GM23338 (cell line): Measurements from ENCODE around the gene ERF. TPM values are rescaled to one million over a fixed set of nuclear protein-coding genes. Genes with fewer than 3 reads are reported as not detected.

Experiments used
- ATAC-seq: fragments of 200-7000 bp; cut with Tn5 transposase; 3 replicates; pipeline ENCODE4 v1.9.1; 2020
- DNase-seq: peaks from one replicate; pipeline ENCODE4 v3.0.0-alpha.2; 2015; ENCODE audit warnings: low spot score
- H2AFZ ChIP-seq: fragments of 200-600 bp; sonication (generic); 2 replicates; pipeline ENCODE4 v1.8.0; 2016; ENCODE audit warnings: antibody characterized with exemption, mild to moderate bottlenecking, moderate library complexity
- H3F3A ChIP-seq: fragments of 200-600 bp; sonication (generic); replicated peaks from 2 replicates; pipeline ENCODE4 v1.8.0; 2017; ENCODE audit warnings: antibody characterized with exemption, mixed run types, low read depth
- H3K27ac ChIP-seq: fragments of 200-600 bp; sonication (generic); 2 replicates; pipeline ENCODE4 v1.6.1; 2016; ENCODE audit warnings: low read depth
- H3K27me3 ChIP-seq: fragments of 200-600 bp; sonication (generic); 2 replicates; pipeline ENCODE4 v1.8.0; 2016; ENCODE audit warnings: mild to moderate bottlenecking, mixed run types, moderate library complexity; ENCODE audit not compliant: insufficient read depth
- H3K36me3 ChIP-seq: fragments of 200-600 bp; sonication (generic); 2 replicates; pipeline ENCODE4 v1.8.0; 2016; ENCODE audit warnings: mild to moderate bottlenecking; ENCODE audit not compliant: insufficient read depth
- H3K4me1 ChIP-seq: fragments of 200-600 bp; sonication (generic); 2 replicates; pipeline ENCODE4 v1.8.0; 2016; ENCODE audit warnings: mild to moderate bottlenecking, moderate library complexity; ENCODE audit not compliant: insufficient read depth
- H3K4me2 ChIP-seq: fragments of 200-600 bp; sonication (generic); 2 replicates; pipeline ENCODE4 v1.7.1; 2017; ENCODE audit warnings: mixed run types
- H3K4me3 ChIP-seq: fragments of 200-600 bp; sonication (generic); 2 replicates; pipeline ENCODE4 v1.6.1; 2016; ENCODE audit warnings: mixed run types
- H3K79me2 ChIP-seq: fragments of 200-600 bp; sonication (generic); replicated peaks from 2 replicates; pipeline ENCODE4 v1.8.0; 2017; ENCODE audit warnings: mild to moderate bottlenecking; ENCODE audit not compliant: insufficient read depth
- H3K9me2 ChIP-seq: fragments of 200-600 bp; sonication (generic); 2 replicates; pipeline ENCODE4 v1.8.0; 2017; ENCODE audit not compliant: insufficient read depth
- H4K20me1 ChIP-seq: fragments of 200-600 bp; sonication (generic); replicated peaks from 2 replicates; pipeline ENCODE4 v1.8.0; 2017; ENCODE audit warnings: mild to moderate bottlenecking; ENCODE audit not compliant: insufficient read depth
- H3K27ac Mint-ChIP-seq: 2 replicates; pipeline ENCODE4 v1.8.0; 2020; ENCODE audit warnings: inconsistent platforms, mild to moderate bottlenecking, moderate library complexity, mixed read lengths
- H3K27me3 Mint-ChIP-seq: 3 replicates; pipeline ENCODE4 v1.8.0; 2022; ENCODE audit warnings: low read depth, mild to moderate bottlenecking, moderate library complexity, mixed read lengths, inconsistent platforms; ENCODE audit not compliant: insufficient read depth, poor library complexity
- H3K36me3 Mint-ChIP-seq: 3 replicates; pipeline ENCODE4 v1.8.0; 2021; ENCODE audit warnings: low read depth, mild to moderate bottlenecking, inconsistent platforms, moderate library complexity, mixed read lengths
- H3K4me1 Mint-ChIP-seq: 3 replicates; pipeline ENCODE4 v1.8.0; 2020; ENCODE audit warnings: mild to moderate bottlenecking, inconsistent platforms, mixed read lengths
- H3K4me3 Mint-ChIP-seq: 3 replicates; pipeline ENCODE4 v1.8.0; 2021; ENCODE audit warnings: moderate library complexity, mild to moderate bottlenecking, inconsistent platforms, mixed read lengths
- H3K9me3 Mint-ChIP-seq: 3 replicates; pipeline ENCODE4 v1.8.0; 2020; ENCODE audit warnings: moderate library complexity, mild to moderate bottlenecking, inconsistent platforms, mixed read lengths
- CREB1 ChIP-seq: fragments of 250-450 bp; sonication (Bioruptor Pico); IDR thresholded peaks from 2 replicates; pipeline ENCODE4 v1.5.0; 2020; ENCODE audit warnings: low read depth, mild to moderate bottlenecking, moderate library complexity
- EZH2 ChIP-seq: fragments of 200-600 bp; sonication (generic); IDR thresholded peaks from one replicate; pipeline ENCODE4 v1.8.0; 2017; ENCODE audit warnings: antibody characterized with exemption, mild to moderate bottlenecking, low read depth; ENCODE audit not compliant: unreplicated experiment
- EZH2phosphoT487 ChIP-seq: fragments of 200-600 bp; sonication (generic); IDR thresholded peaks from one replicate; pipeline ENCODE4 v1.8.1; 2018; ENCODE audit warnings: antibody characterized with exemption; ENCODE audit not compliant: unreplicated experiment
- JUNB ChIP-seq: IDR thresholded peaks from one replicate; pipeline ENCODE4 v1.6.1; 2016; ENCODE audit warnings: antibody characterized with exemption; ENCODE audit not compliant: unreplicated experiment
- NANOG ChIP-seq: IDR thresholded peaks from 2 replicates; pipeline ENCODE4 v1.6.1; 2016; ENCODE audit warnings: antibody characterized with exemption, borderline replicate concordance
- POLR2AphosphoS5 ChIP-seq: IDR thresholded peaks from 2 replicates; pipeline ENCODE4 v1.6.1; 2016; ENCODE audit warnings: antibody characterized with exemption, low read depth
- STAT1 ChIP-seq: IDR thresholded peaks from one replicate; pipeline ENCODE4 v1.6.1; 2016; ENCODE audit warnings: antibody characterized with exemption; ENCODE audit not compliant: unreplicated experiment
- ZNF331 ChIP-seq: fragments of 250-450 bp; sonication (Bioruptor Pico); IDR thresholded peaks from 2 replicates; pipeline ENCODE4 v1.5.0; 2020; ENCODE audit warnings: low read depth, mild to moderate bottlenecking, moderate library complexity
- polyA plus RNA-seq: library from polyadenylated mRNA; unstranded; fragments of >200 nt; fragmentation: Nextera tagmentation; extraction: Ambion mirVana; gene quantifications from 2 replicates; pipeline ENCODE4 v1.2.1, GENCODE V29; 2016
- total RNA-seq: library from RNA; depleted of rRNA; stranded (reverse); fragments of >200 nt; shearing (Covaris generic); gene quantifications from 2 replicates; pipeline ENCODE4 v1.2.3, GENCODE V29; 2014
- TF ChIP-seq, protein P1 (sequence below): IDR thresholded peaks from one replicate; pipeline ENCODE4 v1.6.1; 2018; ENCODE audit warnings: antibody characterized with exemption; ENCODE audit not compliant: unreplicated experiment
- TF ChIP-seq, protein P2 (sequence below): IDR thresholded peaks from 2 replicates; pipeline ENCODE4 v1.6.1; 2016; ENCODE audit warnings: antibody characterized with exemption
- TF ChIP-seq, protein P3 (sequence below), 2 experiments: fragments of 200-600 bp in 1 of 2; sonication (generic) in 1 of 2; conservative IDR thresholded peaks; 2 replicates each; pipeline versions ENCODE4 v1.5.1 to v1.6.1; 2016 to 2017; ENCODE audit warnings: antibody characterized with exemption in 2 of 2, low read depth in 2 of 2, mild to moderate bottlenecking in 2 of 2, moderate library complexity in 1 of 2

ERF gene
- total and polyA plus RNA-seq, 2 experiments from 2014 or later, result 29.4 to 49.4 TPM

DNA sequence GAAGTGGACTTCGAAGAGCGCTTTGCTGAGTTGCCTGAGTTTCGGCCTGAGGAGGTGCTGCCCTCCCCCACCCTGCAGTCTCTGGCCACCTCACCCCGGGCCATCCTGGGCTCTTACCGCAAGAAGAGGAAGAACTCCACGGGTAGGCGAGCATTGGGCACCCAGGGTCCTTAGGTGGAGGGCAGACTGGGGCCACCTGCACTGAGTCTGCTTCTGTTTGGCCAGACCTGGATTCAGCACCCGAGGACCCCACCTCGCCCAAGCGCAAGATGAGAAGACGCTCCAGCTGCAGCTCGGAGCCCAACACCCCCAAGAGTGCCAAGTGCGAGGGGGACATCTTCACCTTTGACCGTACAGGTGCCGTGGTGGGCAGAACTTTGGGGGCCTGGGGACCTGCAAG is 39.0 kb upstream of the ERF start:
- no peak overlapping the region for H2AFZ ChIP-seq
- Mint-ChIP-seq H3K9me3 (no peaks in the 10 kb centered on the region), H3K4me1 (peaks cover 23% of the 10 kb centered on the region), H3K36me3 (peaks cover 38% of the 10 kb centered on the region), H3K27ac (no peak overlapping the region), H3K4me3 (no peak overlapping the region), H3K27me3 (peaks cover 12% of the 10 kb centered on the region)
- H3K4me1 ChIP-seq, result peaks cover 6% of the 10 kb centered on the region; the same call in 1 of the 2 replicates
- no peak for DNase-seq
- no peak overlapping the region for H3K4me3 ChIP-seq
- peaks cover 21% of the 10 kb centered on the region for H3F3A ChIP-seq
- H3K36me3 ChIP-seq, result no peaks in the 10 kb centered on the region; the same call in 1 of the 2 replicates
- no peak overlapping the region for H3K27ac ChIP-seq
- no peak for ATAC-seq
- H3K27me3 ChIP-seq, result no peaks in the 10 kb centered on the region
- H3K79me2 ChIP-seq, result no peaks in the 10 kb centered on the region
- TF ChIP-seq CREB1 (no peak), POLR2AphosphoS5 (no peak), EZH2phosphoT487 (no peak), NANOG (no peak), STAT1 (no peak), ZNF331 (no peak)
- TF ChIP-seq, protein P1, sequence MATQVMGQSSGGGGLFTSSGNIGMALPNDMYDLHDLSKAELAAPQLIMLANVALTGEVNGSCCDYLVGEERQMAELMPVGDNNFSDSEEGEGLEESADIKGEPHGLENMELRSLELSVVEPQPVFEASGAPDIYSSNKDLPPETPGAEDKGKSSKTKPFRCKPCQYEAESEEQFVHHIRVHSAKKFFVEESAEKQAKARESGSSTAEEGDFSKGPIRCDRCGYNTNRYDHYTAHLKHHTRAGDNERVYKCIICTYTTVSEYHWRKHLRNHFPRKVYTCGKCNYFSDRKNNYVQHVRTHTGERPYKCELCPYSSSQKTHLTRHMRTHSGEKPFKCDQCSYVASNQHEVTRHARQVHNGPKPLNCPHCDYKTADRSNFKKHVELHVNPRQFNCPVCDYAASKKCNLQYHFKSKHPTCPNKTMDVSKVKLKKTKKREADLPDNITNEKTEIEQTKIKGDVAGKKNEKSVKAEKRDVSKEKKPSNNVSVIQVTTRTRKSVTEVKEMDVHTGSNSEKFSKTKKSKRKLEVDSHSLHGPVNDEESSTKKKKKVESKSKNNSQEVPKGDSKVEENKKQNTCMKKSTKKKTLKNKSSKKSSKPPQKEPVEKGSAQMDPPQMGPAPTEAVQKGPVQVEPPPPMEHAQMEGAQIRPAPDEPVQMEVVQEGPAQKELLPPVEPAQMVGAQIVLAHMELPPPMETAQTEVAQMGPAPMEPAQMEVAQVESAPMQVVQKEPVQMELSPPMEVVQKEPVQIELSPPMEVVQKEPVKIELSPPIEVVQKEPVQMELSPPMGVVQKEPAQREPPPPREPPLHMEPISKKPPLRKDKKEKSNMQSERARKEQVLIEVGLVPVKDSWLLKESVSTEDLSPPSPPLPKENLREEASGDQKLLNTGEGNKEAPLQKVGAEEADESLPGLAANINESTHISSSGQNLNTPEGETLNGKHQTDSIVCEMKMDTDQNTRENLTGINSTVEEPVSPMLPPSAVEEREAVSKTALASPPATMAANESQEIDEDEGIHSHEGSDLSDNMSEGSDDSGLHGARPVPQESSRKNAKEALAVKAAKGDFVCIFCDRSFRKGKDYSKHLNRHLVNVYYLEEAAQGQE, result no peak
- TF ChIP-seq, protein P2, sequence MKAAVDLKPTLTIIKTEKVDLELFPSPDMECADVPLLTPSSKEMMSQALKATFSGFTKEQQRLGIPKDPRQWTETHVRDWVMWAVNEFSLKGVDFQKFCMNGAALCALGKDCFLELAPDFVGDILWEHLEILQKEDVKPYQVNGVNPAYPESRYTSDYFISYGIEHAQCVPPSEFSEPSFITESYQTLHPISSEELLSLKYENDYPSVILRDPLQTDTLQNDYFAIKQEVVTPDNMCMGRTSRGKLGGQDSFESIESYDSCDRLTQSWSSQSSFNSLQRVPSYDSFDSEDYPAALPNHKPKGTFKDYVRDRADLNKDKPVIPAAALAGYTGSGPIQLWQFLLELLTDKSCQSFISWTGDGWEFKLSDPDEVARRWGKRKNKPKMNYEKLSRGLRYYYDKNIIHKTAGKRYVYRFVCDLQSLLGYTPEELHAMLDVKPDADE, result no peak
- TF ChIP-seq, protein P3, sequence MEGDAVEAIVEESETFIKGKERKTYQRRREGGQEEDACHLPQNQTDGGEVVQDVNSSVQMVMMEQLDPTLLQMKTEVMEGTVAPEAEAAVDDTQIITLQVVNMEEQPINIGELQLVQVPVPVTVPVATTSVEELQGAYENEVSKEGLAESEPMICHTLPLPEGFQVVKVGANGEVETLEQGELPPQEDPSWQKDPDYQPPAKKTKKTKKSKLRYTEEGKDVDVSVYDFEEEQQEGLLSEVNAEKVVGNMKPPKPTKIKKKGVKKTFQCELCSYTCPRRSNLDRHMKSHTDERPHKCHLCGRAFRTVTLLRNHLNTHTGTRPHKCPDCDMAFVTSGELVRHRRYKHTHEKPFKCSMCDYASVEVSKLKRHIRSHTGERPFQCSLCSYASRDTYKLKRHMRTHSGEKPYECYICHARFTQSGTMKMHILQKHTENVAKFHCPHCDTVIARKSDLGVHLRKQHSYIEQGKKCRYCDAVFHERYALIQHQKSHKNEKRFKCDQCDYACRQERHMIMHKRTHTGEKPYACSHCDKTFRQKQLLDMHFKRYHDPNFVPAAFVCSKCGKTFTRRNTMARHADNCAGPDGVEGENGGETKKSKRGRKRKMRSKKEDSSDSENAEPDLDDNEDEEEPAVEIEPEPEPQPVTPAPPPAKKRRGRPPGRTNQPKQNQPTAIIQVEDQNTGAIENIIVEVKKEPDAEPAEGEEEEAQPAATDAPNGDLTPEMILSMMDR (conservative IDR thresholded peaks at IDR 0.05; ENCODE audit: low read depth in 2 of 2), result no peak
- peaks cover 17% of the 10 kb centered on the region; the same call in 1 of the 2 replicates for H4K20me1 ChIP-seq
- H3K9me2 ChIP-seq, result no peaks in the 10 kb centered on the region
- H3K4me2 ChIP-seq, result no peak overlapping the region

DNA sequence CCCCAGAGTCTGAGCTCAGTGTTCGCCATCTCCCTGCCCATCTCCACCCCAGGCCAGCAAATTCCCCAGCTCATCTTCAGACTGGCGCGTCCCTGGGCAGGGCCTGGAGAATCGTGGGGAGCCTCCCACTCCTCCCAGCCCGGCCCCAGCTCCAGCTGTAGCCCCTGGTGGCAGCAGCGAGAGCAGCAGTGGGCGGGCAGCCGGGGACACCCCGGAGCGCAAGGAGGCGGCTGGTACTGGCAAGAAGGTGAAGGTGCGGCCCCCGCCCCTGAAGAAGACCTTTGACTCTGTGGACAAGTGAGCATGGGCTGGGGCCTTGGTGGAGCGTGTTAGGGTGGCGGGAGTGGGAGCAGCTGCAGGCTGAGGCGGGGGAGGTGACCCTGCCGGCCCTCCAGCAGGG is 38.6 kb upstream of the ERF start:
- no peaks in the 10 kb centered on the region for H3K27me3 ChIP-seq
- no peaks in the 10 kb centered on the region for H3K9me2 ChIP-seq
- H3K9me3 Mint-ChIP-seq, result no peaks in the 10 kb centered on the region
- H3K27ac ChIP-seq, result no peak overlapping the region
- no peaks in the 10 kb centered on the region; the same call in 1 of the 2 replicates for H3K36me3 ChIP-seq
- peaks cover 17% of the 10 kb centered on the region for H4K20me1 ChIP-seq
- no peaks in the 10 kb centered on the region for H3K79me2 ChIP-seq
- DNase-seq (peak; percentile 65), ATAC-seq (peak; percentile 54)
- peaks cover 38% of the 10 kb centered on the region for H3K36me3 Mint-ChIP-seq
- H3K4me1 ChIP-seq, result peaks cover 6% of the 10 kb centered on the region; the same call in 1 of the 2 replicates
- no peak overlapping the region for H3K4me3 Mint-ChIP-seq
- H3K4me3 ChIP-seq, result no peak overlapping the region
- peaks cover 12% of the 10 kb centered on the region for H3K27me3 Mint-ChIP-seq
- no peak overlapping the region for H3K4me2 ChIP-seq
- peaks cover 20% of the 10 kb centered on the region for H3F3A ChIP-seq
- TF ChIP-seq, protein P3 (conservative IDR thresholded peaks at IDR 0.05; ENCODE audit: low read depth in 2 of 2), result peak; percentile 42 to 43
- TF ChIP-seq NANOG, result no peak
- TF ChIP-seq, protein P1, result no peak
- no peak for TF ChIP-seq JUNB
- TF ChIP-seq EZH2, result no peak
- no peak overlapping the region for H2AFZ ChIP-seq
- 0 out of 2 replicates have a peak overlapping the region, but pooled peaks have one; percentile 67 for H3K27ac Mint-ChIP-seq
- peaks cover 23% of the 10 kb centered on the region for H3K4me1 Mint-ChIP-seq
